ENCODE results near the gene MSMP.

Gene MSMP

GRCh38 chr9:35723426-35723825 is 30.6 kb downstream of the MSMP start:
- no peak for DNase-seq (ENCODE audit: low read depth)

DNA sequence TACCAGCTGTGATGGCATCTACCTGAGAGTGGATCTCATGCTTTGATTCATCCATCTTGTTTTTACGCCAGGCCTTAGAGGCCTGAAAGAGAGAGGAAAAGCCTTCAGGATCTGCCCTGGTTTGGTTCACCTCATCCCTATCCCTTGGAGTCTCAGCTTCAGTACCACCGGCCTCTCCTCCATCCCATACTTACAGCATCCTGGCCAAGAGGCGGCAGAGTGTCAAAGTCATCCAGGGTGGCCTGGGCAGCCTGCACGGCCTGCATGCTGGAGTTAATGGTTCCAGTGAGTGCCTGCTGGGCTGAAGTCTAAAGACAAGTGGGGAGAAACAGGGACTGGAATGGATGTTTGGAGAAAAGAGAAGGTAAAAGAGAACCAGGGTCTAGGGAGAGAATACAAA is 34.5 kb downstream of the MSMP start:
- no peak for DNase-seq (ENCODE audit: low read depth)

DNA sequence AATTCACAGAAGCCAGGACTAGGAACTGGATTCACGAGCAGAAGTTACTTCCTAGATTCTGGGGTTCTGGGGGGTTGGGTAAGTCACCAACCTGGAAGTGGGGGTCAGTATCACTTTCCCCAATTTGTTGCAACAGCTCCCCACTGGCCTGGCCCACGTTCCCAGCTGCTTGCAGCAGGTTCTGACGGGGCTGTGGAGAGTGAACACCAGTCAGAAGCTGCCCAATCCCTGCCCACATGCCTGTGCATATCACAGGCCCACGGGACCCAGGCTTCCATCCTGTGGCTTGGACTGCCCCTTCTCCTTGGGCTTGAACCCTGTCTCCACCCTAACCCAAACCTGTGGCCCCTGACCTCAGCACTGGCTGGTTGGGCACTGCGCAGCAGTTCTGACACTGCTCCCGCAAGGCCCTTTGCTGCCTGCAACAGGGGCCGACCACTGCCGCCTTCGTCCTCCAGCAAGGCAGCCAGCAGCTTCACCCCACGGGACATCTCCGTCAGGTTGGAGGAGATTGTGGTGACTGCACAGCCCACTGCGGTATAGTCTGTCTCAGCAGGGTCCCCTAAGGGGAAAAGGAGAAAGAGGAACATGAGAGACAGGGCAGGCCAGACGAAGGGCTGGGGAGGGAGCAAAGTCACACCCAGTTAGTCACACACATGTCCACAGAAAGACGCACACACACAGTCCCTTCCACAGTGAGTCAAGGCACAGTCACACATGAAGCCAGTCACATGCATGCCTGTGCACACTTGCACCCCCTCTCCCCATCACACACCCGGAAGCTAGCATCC is 35.2 kb downstream of the MSMP start:
- no peak for DNase-seq (ENCODE audit: low read depth)

DNA sequence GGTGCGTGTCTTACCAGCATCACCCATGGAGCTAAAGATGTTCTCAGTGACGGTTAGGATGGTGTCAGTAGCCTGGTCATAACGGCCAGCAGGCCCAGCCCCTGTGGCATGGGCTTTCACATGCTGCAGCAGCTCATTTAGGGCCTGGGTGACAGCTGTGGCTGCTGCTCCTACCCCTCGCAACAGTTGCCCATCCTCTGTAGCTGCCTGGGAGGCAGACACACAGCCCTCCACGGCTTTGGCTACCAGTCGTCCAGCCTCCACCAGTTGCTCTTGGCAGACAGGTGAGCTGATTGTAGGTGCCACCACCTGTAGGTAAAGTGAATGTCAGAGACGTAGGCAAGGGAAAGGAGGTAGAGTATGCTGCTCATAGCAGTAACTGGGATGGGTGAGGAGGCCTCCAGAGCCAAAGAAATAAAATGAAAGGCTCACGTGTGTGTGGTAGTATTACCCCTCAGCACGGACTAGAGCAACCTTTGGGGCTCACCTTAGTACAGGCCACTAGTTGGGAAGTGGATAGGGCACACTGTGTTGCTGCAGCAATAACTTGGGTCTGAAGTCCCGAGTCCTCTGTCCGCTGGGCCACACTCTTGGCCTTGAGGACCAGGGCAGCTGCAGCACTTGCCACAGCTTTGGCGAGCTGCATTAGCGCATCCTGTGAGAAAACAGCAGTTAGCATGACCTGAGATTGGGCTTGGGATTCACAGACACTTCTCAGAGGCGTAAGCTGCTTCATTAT is 36.8 kb downstream of the MSMP start:
- DNase-seq (ENCODE audit: low read depth), result no peak

DNA sequence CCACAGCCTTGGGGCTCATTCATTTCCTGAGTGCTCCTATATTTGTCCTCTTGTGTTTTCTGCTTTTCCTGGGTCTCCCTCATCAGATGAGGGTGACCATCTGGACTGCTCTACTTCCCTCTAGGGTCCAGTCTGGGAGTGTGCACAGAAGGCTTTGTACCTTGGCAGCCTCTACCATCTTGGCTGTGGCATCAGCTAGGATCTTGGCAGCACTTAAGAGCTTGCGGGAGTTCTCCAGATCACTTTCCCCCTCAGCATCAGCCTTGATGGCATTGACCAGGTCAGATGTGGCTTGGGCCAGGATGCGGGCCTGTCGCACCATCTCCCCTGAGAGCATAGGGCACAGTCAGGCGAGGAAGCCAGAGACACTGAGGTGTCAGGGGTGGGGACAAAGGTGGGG is 37.8 kb downstream of the MSMP start:
- peak; percentile 37 for DNase-seq (ENCODE audit: low read depth)

GRCh38 chr9:35714579-35715252 is 39.4 kb downstream of the MSMP start:
- no peak for DNase-seq (ENCODE audit: low read depth)

DNA sequence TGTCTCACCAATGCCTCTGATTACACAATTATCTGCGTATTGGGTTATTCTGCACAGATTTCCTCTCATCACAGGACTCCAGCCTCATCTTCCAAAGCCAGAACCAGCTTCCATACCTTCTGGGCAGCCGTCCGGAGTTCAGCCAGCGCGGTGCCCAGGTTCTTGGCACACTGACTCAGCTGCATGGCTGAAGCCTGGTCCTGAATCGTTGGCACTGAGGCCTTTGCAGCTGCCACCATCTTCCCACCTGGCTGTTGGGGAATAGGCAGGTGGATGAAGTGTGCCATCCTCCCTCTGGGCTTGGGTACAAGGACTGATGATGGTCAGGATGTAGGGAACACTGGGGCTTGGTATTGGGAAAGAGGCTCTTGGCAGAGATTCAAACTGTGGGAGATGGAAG is 40.0 kb downstream of the MSMP start:
- DNase-seq (ENCODE audit: low read depth), result no peak

DNA sequence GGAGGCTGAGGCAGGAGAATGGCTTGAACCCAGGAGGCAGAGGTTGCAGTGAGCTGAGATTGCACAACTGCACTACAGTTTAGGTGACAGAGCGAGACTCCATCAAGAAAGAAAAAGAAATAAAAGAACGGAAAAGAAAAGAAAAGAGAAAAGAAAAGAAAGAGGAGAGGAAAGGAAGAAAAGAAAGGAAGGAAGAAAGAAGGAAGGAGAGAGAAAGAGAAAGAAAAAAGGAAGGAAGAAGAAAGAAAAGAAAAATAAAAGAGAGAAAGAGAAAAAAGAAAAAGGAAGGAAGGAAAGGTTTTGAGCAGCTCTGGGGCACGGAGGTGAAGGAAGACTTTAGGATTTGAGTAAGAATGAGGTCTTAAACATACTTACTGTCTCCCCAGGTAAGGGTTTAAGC is 40.5 kb downstream of the MSMP start:
- no peak for DNase-seq (ENCODE audit: low read depth)

DNA sequence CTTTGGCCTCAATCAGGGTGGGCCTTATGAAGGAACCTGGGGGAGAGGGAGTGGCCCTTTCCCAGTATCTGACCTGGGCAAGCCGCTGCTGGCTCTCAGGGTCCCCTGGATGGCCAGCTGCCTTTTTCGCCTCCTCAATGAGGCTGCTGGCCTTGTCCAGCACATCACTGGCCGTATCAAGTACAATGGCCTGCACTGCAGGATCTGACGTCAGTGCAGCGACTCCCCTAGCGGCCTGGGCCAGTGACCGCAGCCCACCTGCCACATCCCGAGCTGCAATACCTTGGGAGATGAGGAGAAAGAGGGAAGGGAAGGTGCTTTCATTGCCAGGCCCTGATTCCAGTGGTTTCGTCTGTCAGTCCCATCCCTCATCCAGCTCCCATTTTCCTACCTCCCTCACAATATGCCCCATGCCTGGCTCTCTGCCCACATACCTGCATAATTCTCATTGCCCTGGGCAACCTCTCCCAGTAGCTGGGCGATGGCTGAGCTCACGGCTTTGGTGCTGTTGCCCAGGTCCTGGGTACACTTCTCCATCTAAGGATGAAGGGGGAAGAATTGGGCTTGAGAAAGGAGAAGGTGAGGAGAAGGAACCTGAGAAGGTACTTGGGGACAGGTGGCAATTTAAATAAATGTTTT is 41.2 kb downstream of the MSMP start:
- DNase-seq (ENCODE audit: low read depth), result no peak

DNA sequence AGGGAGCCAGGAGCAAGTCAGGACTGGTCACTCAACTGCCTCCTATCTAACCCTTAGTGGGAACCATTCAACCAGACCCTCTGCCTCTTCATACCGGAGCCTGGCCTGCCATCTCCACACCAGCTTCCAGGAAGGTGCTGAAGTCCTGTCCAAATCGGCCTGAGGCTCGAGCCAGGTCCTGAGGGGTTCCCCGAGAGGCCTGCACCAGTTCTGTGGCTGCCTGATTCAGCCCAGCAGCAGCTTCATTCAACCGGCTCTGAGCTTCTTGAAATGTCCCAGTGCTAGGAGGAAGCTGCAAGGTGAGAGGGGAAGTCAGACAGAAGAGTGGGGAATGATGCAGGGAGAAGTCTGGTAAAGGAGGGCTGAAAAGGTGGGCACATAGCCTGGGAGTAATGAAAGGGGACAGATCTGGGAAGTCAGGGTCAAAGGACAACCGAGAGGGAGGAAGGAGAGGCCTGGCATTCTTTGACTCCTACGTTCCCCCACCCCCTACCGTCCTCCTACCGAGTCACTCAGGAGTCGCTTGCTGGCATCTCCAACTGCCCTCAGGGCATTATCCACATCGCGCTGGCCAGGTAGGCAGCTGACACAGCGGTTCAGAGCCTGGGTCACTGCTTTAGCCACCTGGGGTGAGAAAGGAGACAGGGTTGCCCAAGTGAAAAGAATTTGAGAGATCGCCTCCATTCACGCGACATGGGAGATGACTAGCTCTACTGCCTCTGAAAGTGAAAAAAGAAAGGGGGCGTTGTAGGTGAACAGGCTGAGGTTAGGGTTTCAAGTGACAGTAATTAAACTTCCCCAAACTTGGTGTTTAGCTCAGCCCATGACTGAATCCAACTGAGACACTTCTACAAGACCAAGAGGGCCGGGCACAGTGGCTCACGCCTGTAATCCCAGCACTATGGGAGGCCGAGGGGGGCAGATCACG is 42.3 kb downstream of the MSMP start:
- DNase-seq (ENCODE audit: low read depth), result no peak

GRCh38 chr9:35710818-35711500 is 43.1 kb downstream of the MSMP start:
- DNase-seq (ENCODE audit: low read depth), result no peak

DNA sequence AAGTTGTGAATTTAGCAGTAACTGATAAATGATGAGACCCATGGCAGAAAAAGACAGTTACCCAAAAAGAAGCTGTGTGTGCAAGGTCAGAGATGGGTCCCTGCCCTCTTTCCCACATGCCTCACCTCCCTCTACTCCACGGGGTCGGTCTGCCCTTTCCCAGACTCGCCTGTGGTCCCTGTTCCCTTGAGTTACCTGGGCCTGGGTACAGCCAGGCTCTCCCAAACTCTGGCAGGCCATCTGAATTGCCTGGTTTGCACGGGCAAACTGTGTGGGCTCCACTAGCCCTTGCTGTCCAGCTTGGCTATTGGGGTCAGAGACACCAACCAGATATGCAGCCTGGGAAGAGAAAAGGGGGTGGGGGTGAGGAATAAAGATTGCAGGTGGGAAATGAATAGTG is 45.9 kb downstream of the MSMP start:
- no peak for DNase-seq (ENCODE audit: low read depth)

GRCh38 chr9:35706951-35707350 is 47.1 kb downstream of the MSMP start:
- DNase-seq (ENCODE audit: low read depth), result no peak

DNA sequence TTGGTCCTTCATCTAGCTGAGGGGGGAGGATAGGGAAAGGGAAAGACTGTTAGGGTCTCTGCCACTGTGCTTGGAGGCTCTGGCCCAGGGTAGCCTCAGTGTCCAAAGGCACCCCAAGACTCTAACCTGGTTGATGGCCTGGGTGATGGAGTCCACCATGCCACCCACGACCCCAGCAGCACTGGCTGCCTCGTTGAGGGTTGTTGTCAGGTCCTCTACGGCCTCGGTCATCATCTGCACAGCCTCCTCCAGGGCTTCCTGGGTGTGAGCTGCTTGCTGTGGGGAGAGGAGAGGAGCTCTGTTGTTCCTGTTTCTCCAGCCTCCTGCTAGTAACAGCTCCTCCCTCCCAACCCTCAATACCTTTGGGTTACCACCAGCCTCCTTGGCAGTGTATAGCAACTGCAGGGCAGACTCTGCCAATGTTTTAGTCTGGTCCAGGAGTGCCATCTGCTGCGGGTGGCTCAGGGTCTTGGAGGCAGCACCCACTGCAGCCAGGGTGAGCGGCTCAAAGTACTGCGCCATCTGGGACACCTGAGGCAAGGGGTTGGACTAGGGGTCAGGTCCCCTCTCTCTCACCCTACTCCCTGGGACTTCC is 48.1 kb downstream of the MSMP start:
- DNase-seq (ENCODE audit: low read depth), result no peak

GRCh38 chr9:35705372-35705771 is 48.7 kb downstream of the MSMP start:
- no peak for DNase-seq (ENCODE audit: low read depth)

DNA sequence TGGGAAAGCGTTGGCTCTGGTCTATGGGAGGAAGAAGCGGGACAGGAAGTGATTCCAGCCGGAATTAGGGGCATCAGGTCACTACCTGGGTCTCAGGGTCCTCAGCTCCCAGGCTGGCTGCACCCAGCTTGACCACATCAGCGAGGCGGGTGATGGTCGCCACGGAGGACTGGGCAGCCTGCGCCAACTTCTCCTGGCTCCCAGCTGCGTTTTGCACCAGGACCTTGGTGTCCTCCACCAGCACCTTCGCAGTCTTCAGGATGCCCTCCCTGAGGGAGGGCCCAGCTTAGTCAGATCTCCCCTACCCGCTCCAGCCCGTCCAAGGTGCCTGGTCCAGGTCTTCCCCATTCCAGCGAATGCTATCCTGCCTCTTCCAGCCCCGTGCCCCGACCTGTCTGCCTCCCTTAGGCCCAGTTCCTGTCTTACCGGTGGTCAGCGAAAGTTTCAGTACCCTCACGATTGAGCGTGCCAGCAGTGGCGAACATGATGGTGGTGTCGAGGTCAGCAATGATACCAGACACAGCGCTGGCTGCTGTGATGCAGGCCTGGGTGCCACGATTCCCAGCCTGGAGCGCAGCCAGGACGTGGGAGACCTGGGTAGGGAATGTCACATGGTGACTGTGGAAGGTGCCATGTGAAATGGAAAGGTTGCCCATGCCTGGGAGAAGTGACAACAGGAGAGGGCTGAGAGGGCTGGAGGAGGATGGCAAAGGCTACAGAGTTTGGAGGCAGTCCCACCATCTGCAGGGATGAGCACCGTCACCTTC is 50.0 kb downstream of the MSMP start:
- DNase-seq (ENCODE audit: low read depth), result no peak

Measured in EH (cell line).